ENCODE measurements around the gene MSH2.

MSH2 gene

DNA sequence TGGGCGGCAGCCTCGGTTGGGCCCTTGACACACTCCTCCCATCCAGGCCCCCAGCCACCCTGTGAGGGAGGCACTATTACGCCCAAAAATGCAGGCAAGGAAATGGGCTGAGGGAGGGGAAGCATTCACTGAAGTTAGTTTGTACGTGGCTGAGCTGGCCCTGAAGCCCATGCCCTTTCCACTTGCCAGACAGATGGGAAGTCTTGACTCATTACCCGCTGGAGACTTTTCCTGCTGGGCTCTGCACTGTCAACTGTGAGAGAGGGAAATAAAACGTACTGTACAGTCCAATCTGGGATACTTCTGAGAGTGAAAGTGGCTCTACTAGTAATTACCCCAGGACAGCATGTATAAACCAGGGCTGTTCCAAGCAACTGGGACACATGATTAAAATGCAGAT lies 125.9 kb downstream of the MSH2 start:
- DNase-seq: no peak
- intact Hi-C loops (cut with DNase I): no loop called here

DNA sequence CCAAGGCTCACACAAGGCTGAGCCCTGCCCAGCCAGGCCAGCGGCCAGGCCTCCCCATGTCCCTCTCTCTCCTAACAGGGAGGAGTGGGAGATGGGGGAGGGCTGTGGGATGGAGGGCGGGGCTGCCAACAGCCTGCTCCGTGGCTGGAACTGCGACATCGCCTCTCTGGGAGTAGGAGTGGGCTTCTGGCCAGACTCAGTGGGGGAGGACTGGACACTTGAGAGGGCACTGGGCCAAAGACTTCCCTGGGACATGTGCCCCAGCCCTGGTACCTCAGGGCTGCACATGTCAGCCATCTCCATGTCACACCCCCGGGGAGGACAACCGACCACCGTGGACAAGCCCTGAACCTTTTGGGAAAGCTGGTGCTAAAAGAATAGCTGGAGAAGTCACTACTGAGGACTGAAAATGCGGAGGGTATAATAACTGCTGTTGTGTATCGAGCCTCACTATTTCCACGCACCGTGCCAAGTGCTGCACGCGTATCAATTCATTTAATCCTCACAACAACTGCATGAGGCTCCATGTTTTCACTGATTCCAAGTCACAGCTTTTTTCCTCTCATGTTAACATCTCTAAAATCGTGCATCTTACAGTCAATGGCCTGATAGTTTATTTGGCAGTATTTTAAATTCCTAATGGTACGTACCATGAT lies 127.3 kb downstream of the MSH2 start:
- DNase-seq: no peak
- intact Hi-C loops (cut with DNase I): no loop called here

DNA sequence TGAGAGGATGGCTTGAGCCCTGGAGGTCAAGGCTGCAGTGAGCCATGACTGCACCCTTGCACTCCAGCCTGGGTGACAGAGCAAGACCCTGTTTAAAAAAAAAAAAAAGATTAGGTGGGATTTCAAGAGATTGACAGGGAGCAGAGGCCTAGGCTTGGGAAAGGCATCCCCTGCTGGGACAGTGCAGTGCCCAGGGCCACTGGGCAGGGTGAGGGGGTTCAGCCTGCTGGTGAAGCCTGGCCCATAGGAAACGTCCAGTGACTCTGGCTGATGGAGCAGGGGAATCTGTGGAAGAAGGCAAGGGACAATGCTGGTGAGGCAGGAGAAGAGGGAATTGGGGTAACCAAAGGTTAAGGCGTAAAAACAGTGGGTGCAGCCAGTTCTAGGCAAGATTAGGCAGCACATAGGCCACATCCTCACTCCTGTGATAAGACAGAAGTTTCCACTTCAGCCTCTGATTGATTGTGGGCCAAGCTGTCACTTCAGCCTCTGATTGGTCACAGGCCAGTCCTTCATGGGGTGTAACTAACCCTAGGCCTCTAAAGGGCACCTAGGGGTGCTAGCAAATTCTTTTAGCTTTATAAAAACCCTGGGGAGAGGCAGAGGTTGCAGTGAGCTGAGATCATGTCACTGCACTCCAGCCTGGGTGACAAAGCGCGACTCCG lies 128.6 kb downstream of the MSH2 start:
- no peak for DNase-seq
- intact Hi-C loops (cut with DNase I): no loop called here
